Thoracic aorta (tissue), 2 donors: ENCODE measurements around the gene FAM131A. TPM values are rescaled to one million over a fixed set of nuclear protein-coding genes. Genes with fewer than 3 reads are reported as not detected.
A peak's percentile ranks its signal among the peaks of the same experiment; 100 is the strongest.

Experiments
- ATAC-seq: fragments of 150-250 bp; one replicate; pipeline ENCODE4 v1.8.0; 2017; ENCODE audit warnings: low read depth; ENCODE audit not compliant: insufficient number of reproducible peaks, low FRiP score
- DNase-seq: peaks from one replicate; pipeline ENCODE4 v3.0.0-alpha.2; 2020; ENCODE audit warnings: low spot score
- H3K27ac ChIP-seq, 2 donors: fragments of 200-600 bp; sonication (generic); 1 replicate in 1 of 2; 2 replicates in 1 of 2; pipeline ENCODE4 v1.5.1; 2016; ENCODE audit warnings: mild to moderate bottlenecking in 2 of 2, moderate library complexity in 2 of 2
- H3K27me3 ChIP-seq: fragments of 200-600 bp; sonication (generic); replicated peaks from 2 replicates; pipeline ENCODE4 v1.6.0; 2016; ENCODE audit warnings: mild to moderate bottlenecking; ENCODE audit not compliant: insufficient read depth
- H3K36me3 ChIP-seq: fragments of 200-600 bp; sonication (generic); one replicate; pipeline ENCODE4 v1.5.1; 2016
- H3K4me1 ChIP-seq, 2 donors: fragments of 200-600 bp; sonication (generic); 1 replicate in 1 of 2; 2 replicates in 1 of 2; pipeline versions ENCODE4 v1.5.1 to v1.6.0; 2016; ENCODE audit warnings: low read depth in 2 of 2, mild to moderate bottlenecking in 1 of 2; ENCODE audit not compliant: control insufficient read depth in 1 of 2
- H3K4me3 ChIP-seq: fragments of 200-600 bp; sonication (generic); 2 replicates; pipeline ENCODE4 v1.5.1; 2016; ENCODE audit warnings: mild to moderate bottlenecking
- H3K9me3 ChIP-seq: fragments of 200-600 bp; sonication (generic); 2 replicates; pipeline ENCODE4 v1.5.1; 2016
- total RNA-seq, 2 donors: library from RNA; depleted of rRNA; stranded (reverse); fragments of >200 nt; gene quantifications; one replicate each; pipeline versions ENCODE4 v1.1.0 to v1.2.3, GENCODE V29; 2016
- TF ChIP-seq, protein P1 (sequence below): fragments of 200-600 bp; sonication (generic); IDR thresholded peaks from one replicate; pipeline ENCODE4 v1.5.1; 2019; ENCODE audit warnings: antibody characterized with exemption

Gene FAM131A
- total RNA-seq, 2 donors from 2014 or later = 55.4 to 91.8 TPM

DNA sequence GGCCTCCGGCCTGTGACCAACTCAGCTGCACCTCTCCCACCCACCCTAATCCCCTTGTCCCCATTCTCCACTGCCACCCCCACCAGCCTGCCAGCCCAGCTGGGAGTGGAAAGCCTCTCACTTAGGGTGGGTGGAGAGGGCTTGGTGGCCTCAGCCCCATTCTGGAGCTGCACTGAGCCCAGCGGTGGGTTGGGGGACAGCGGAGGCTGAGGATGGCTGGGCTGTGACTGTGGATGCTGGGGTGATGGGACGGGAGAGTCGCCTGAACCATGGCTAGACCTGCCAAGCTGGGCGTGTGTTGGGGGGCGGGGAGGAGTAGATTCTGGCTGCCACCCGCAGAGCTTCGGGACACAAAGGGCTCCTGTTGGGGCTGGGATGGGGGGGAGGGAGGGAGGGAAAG, 22.2 kb downstream of the FAM131A start:
- Histone ChIP-seq H3K4me1 (peaks cover 11 to 25% of the 10 kb centered on the region in 2 donors), H3K36me3 (peaks cover 11% of the 10 kb centered on the region), H3K27me3 (no peaks in the 10 kb centered on the region), H3K27ac (no peak overlapping the region), H3K4me3 (no peak overlapping the region), H3K9me3 (no peaks in the 10 kb centered on the region)
- ATAC-seq (no peak), DNase-seq (no peak)
- TF ChIP-seq, protein P1, sequence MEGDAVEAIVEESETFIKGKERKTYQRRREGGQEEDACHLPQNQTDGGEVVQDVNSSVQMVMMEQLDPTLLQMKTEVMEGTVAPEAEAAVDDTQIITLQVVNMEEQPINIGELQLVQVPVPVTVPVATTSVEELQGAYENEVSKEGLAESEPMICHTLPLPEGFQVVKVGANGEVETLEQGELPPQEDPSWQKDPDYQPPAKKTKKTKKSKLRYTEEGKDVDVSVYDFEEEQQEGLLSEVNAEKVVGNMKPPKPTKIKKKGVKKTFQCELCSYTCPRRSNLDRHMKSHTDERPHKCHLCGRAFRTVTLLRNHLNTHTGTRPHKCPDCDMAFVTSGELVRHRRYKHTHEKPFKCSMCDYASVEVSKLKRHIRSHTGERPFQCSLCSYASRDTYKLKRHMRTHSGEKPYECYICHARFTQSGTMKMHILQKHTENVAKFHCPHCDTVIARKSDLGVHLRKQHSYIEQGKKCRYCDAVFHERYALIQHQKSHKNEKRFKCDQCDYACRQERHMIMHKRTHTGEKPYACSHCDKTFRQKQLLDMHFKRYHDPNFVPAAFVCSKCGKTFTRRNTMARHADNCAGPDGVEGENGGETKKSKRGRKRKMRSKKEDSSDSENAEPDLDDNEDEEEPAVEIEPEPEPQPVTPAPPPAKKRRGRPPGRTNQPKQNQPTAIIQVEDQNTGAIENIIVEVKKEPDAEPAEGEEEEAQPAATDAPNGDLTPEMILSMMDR = no peak

GRCh38 chr3:184360070-184360928, 22.9 kb downstream of the FAM131A start:
- TF ChIP-seq, protein P1 = no peak
- Histone ChIP-seq H3K27me3 (no peaks in the 10 kb centered on the region), H3K9me3 (no peaks in the 10 kb centered on the region), H3K4me1 (peaks cover 11 to 27% of the 10 kb centered on the region in 2 donors), H3K4me3 (peak overlapping the region; percentile 98), H3K36me3 (peaks cover 11% of the 10 kb centered on the region), H3K27ac (no peak overlapping the region)
- ATAC-seq (no peak), DNase-seq (no peak)

GRCh38 chr3:184360929-184361531, 23.6 kb downstream of the FAM131A start:
- ATAC-seq (no peak), DNase-seq (no peak)
- Histone ChIP-seq H3K36me3 (peaks cover 11% of the 10 kb centered on the region), H3K27ac (peak overlapping the region; percentile 95 to 100), H3K9me3 (no peaks in the 10 kb centered on the region), H3K4me3 (peak overlapping the region; percentile 98), H3K27me3 (no peaks in the 10 kb centered on the region), H3K4me1 (peaks cover 11 to 27% of the 10 kb centered on the region in 2 donors)
- TF ChIP-seq, protein P1 = no peak

- no peak for DNase-seq
Observed at GRCh38 chr3:184361532-184361931, 24.1 kb downstream of the FAM131A start, which contains the start of the genes CLCN2 and POLR2H. Gene CLCN2, minus strand, starts transcription at chr3:184361605. Its CDS starts 126 bp downstream, at chr3:184361479. Gene POLR2H, plus strand, starts transcription at chr3:184361710. Its CDS starts 1,783 bp downstream, at chr3:184363493.

More at GRCh38 chr3:184361532-184361931, 24.1 kb downstream of the FAM131A start, which contains the start of the genes CLCN2 and POLR2H:
- peak; percentile 7 for ATAC-seq
- Histone ChIP-seq H3K4me3 (peak within 1 kb of the TSS; percentile 98), H3K27me3 (no peaks in the 10 kb centered on the region), H3K9me3 (no peaks in the 10 kb centered on the region), H3K36me3 (peaks cover 11% of the 10 kb centered on the region), H3K27ac (peak within 1 kb of the TSS; percentile 95 to 100), H3K4me1 (peaks cover 11 to 27% of the 10 kb centered on the region in 2 donors)
- TF ChIP-seq, protein P1 = no peak
